GM23338 (cell line): ENCODE data around the gene GPNMB. TPM values are rescaled to one million over a fixed set of nuclear protein-coding genes. Genes with fewer than 3 reads are reported as not detected.
A peak's percentile ranks its signal among the peaks of the same experiment; 100 is the strongest.

Experiments used
- ATAC-seq: fragments of 200-7000 bp; cut with Tn5 transposase; 3 replicates; pipeline ENCODE4 v1.9.1; 2020
- DNase-seq: peaks from one replicate; pipeline ENCODE4 v3.0.0-alpha.2; 2015; ENCODE audit warnings: low spot score
- H2AFZ ChIP-seq: fragments of 200-600 bp; sonication (generic); 2 replicates; pipeline ENCODE4 v1.8.0; 2016; ENCODE audit warnings: antibody characterized with exemption, mild to moderate bottlenecking, moderate library complexity
- H3F3A ChIP-seq: fragments of 200-600 bp; sonication (generic); replicated peaks from 2 replicates; pipeline ENCODE4 v1.8.0; 2017; ENCODE audit warnings: antibody characterized with exemption, mixed run types, low read depth
- H3K27ac ChIP-seq: fragments of 200-600 bp; sonication (generic); 2 replicates; pipeline ENCODE4 v1.6.1; 2016; ENCODE audit warnings: low read depth
- H3K27me3 ChIP-seq: fragments of 200-600 bp; sonication (generic); 2 replicates; pipeline ENCODE4 v1.8.0; 2016; ENCODE audit warnings: mild to moderate bottlenecking, mixed run types, moderate library complexity; ENCODE audit not compliant: insufficient read depth
- H3K36me3 ChIP-seq: fragments of 200-600 bp; sonication (generic); 2 replicates; pipeline ENCODE4 v1.8.0; 2016; ENCODE audit warnings: mild to moderate bottlenecking; ENCODE audit not compliant: insufficient read depth
- H3K4me1 ChIP-seq: fragments of 200-600 bp; sonication (generic); 2 replicates; pipeline ENCODE4 v1.8.0; 2016; ENCODE audit warnings: mild to moderate bottlenecking, moderate library complexity; ENCODE audit not compliant: insufficient read depth
- H3K4me2 ChIP-seq: fragments of 200-600 bp; sonication (generic); 2 replicates; pipeline ENCODE4 v1.7.1; 2017; ENCODE audit warnings: mixed run types
- H3K4me3 ChIP-seq: fragments of 200-600 bp; sonication (generic); 2 replicates; pipeline ENCODE4 v1.6.1; 2016; ENCODE audit warnings: mixed run types
- H3K79me2 ChIP-seq: fragments of 200-600 bp; sonication (generic); replicated peaks from 2 replicates; pipeline ENCODE4 v1.8.0; 2017; ENCODE audit warnings: mild to moderate bottlenecking; ENCODE audit not compliant: insufficient read depth
- H3K9me2 ChIP-seq: fragments of 200-600 bp; sonication (generic); 2 replicates; pipeline ENCODE4 v1.8.0; 2017; ENCODE audit not compliant: insufficient read depth
- H4K20me1 ChIP-seq: fragments of 200-600 bp; sonication (generic); replicated peaks from 2 replicates; pipeline ENCODE4 v1.8.0; 2017; ENCODE audit warnings: mild to moderate bottlenecking; ENCODE audit not compliant: insufficient read depth
- H3K27ac Mint-ChIP-seq: 2 replicates; pipeline ENCODE4 v1.8.0; 2020; ENCODE audit warnings: inconsistent platforms, mild to moderate bottlenecking, moderate library complexity, mixed read lengths
- H3K27me3 Mint-ChIP-seq: 3 replicates; pipeline ENCODE4 v1.8.0; 2022; ENCODE audit warnings: low read depth, mild to moderate bottlenecking, moderate library complexity, mixed read lengths, inconsistent platforms; ENCODE audit not compliant: insufficient read depth, poor library complexity
- H3K36me3 Mint-ChIP-seq: 3 replicates; pipeline ENCODE4 v1.8.0; 2021; ENCODE audit warnings: low read depth, mild to moderate bottlenecking, inconsistent platforms, moderate library complexity, mixed read lengths
- H3K4me1 Mint-ChIP-seq: 3 replicates; pipeline ENCODE4 v1.8.0; 2020; ENCODE audit warnings: mild to moderate bottlenecking, inconsistent platforms, mixed read lengths
- H3K4me3 Mint-ChIP-seq: 3 replicates; pipeline ENCODE4 v1.8.0; 2021; ENCODE audit warnings: moderate library complexity, mild to moderate bottlenecking, inconsistent platforms, mixed read lengths
- H3K9me3 Mint-ChIP-seq: 3 replicates; pipeline ENCODE4 v1.8.0; 2020; ENCODE audit warnings: moderate library complexity, mild to moderate bottlenecking, inconsistent platforms, mixed read lengths
- CREB1 ChIP-seq: fragments of 250-450 bp; sonication (Bioruptor Pico); IDR thresholded peaks from 2 replicates; pipeline ENCODE4 v1.5.0; 2020; ENCODE audit warnings: low read depth, mild to moderate bottlenecking, moderate library complexity
- EZH2 ChIP-seq: fragments of 200-600 bp; sonication (generic); IDR thresholded peaks from one replicate; pipeline ENCODE4 v1.8.0; 2017; ENCODE audit warnings: antibody characterized with exemption, mild to moderate bottlenecking, low read depth; ENCODE audit not compliant: unreplicated experiment
- EZH2phosphoT487 ChIP-seq: fragments of 200-600 bp; sonication (generic); IDR thresholded peaks from one replicate; pipeline ENCODE4 v1.8.1; 2018; ENCODE audit warnings: antibody characterized with exemption; ENCODE audit not compliant: unreplicated experiment
- JUNB ChIP-seq: IDR thresholded peaks from one replicate; pipeline ENCODE4 v1.6.1; 2016; ENCODE audit warnings: antibody characterized with exemption; ENCODE audit not compliant: unreplicated experiment
- NANOG ChIP-seq: IDR thresholded peaks from 2 replicates; pipeline ENCODE4 v1.6.1; 2016; ENCODE audit warnings: antibody characterized with exemption, borderline replicate concordance
- POLR2AphosphoS5 ChIP-seq: IDR thresholded peaks from 2 replicates; pipeline ENCODE4 v1.6.1; 2016; ENCODE audit warnings: antibody characterized with exemption, low read depth
- STAT1 ChIP-seq: IDR thresholded peaks from one replicate; pipeline ENCODE4 v1.6.1; 2016; ENCODE audit warnings: antibody characterized with exemption; ENCODE audit not compliant: unreplicated experiment
- ZNF114 ChIP-seq: fragments of 250-450 bp; sonication (Bioruptor Pico); IDR thresholded peaks from 2 replicates; pipeline ENCODE4 v1.5.0; 2020; ENCODE audit warnings: mild to moderate bottlenecking, moderate library complexity
- ZNF331 ChIP-seq: fragments of 250-450 bp; sonication (Bioruptor Pico); IDR thresholded peaks from 2 replicates; pipeline ENCODE4 v1.5.0; 2020; ENCODE audit warnings: low read depth, mild to moderate bottlenecking, moderate library complexity
- polyA plus RNA-seq: library from polyadenylated mRNA; unstranded; fragments of >200 nt; fragmentation: Nextera tagmentation; extraction: Ambion mirVana; gene quantifications from 2 replicates; pipeline ENCODE4 v1.2.1, GENCODE V29; 2016
- total RNA-seq: library from RNA; depleted of rRNA; stranded (reverse); fragments of >200 nt; shearing (Covaris generic); gene quantifications from 2 replicates; pipeline ENCODE4 v1.2.3, GENCODE V29; 2014
- TF ChIP-seq, protein P1 (sequence below): fragments of 250-450 bp; sonication (Bioruptor Pico); IDR thresholded peaks from 2 replicates; pipeline ENCODE4 v1.5.0; 2020; ENCODE audit warnings: mild to moderate bottlenecking, moderate library complexity
- TF ChIP-seq, protein P2 (sequence below): IDR thresholded peaks from 2 replicates; pipeline ENCODE4 v1.6.1; 2016; ENCODE audit warnings: antibody characterized with exemption
- TF ChIP-seq, protein P3 (sequence below): IDR thresholded peaks from one replicate; pipeline ENCODE4 v1.6.1; 2018; ENCODE audit warnings: antibody characterized with exemption; ENCODE audit not compliant: unreplicated experiment

Gene GPNMB
- total and polyA plus RNA-seq, 2 experiments from 2014 or later, result 0.76 to 1.2 TPM

DNA sequence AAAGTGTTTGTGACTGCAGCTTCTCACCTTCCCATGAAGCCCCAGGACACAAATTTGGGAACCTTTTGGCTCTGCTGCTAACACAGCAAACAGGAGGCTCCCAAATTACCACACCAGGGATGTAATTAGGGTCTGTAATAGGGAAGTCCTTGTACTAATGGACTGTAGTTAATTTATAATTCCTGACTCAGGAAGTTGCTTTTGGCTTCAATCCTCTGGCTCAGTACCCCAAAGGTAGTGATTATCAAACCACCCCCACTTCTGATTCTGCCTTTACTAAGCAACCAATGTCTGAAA lies 48.8 kb downstream of the GPNMB start (continued):
- no peak for TF ChIP-seq STAT1

DNA sequence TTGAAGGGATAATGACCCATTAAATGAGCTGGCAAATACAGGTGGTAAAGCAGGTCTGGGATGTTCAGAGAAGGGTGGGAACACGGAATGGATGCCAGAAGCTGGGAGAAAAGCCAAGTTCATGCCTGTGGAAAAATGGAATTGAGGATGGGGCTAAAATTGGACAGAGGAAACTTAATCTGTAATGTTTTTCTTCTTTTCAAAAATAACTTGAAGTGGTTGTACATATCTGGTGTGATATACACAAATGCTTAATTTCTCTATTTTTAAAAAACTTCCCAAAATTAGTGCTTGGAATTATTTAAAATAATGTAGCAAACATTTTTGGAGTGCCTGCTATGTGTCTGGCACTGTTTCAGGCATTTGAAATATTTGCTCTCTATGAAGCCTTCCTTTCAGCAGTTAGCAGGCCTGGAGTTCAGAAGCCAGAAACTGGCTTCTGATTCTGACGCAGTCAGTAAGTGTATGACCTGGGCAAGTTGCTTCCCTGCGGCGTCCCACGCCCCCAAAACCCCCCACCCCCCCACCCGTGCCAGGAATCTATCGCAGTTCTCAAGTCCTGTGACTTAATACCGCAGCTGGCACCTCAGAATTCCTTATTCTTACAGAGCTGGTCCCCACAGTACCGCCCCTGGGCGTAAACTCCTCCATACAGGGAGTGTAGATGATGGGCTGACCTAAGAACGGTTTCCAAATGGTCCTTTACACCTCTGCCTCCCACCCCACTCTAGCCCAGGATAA lies 51.7 kb downstream of the GPNMB start:
- H3K27ac Mint-ChIP-seq, result peak overlapping the region; percentile 96; the same call in 1 of the 2 replicates
- H3K9me2 ChIP-seq, result no peaks in the 10 kb centered on the region
- ATAC-seq (peak; percentile 11; the same call in 2 of the 3 replicates), DNase-seq (peak; percentile 27)
- peaks cover 24% of the 10 kb centered on the region; the same call in 1 of the 2 replicates for H4K20me1 ChIP-seq
- peaks cover 12% of the 10 kb centered on the region for H3K27me3 Mint-ChIP-seq
- peak overlapping the region; percentile 76; the same call in 1 of the 2 replicates for H3K27ac ChIP-seq
- peak overlapping the region; percentile 85 for H2AFZ ChIP-seq
- H3K4me3 Mint-ChIP-seq, result peak overlapping the region; percentile 88
- H3K79me2 ChIP-seq, result peaks cover 39% of the 10 kb centered on the region
- peak overlapping the region; percentile 68 for H3K4me2 ChIP-seq
- no peaks in the 10 kb centered on the region for H3K27me3 ChIP-seq
- H3K36me3 ChIP-seq, result peaks cover 6% of the 10 kb centered on the region; the same call in 1 of the 2 replicates
- H3K9me3 Mint-ChIP-seq, result no peaks in the 10 kb centered on the region
- peaks cover 8% of the 10 kb centered on the region for H3K4me1 ChIP-seq
- no peaks in the 10 kb centered on the region for H3F3A ChIP-seq
- H3K36me3 Mint-ChIP-seq, result peaks cover 17% of the 10 kb centered on the region
- peak overlapping the region; percentile 78 for H3K4me3 ChIP-seq
- peaks cover 11% of the 10 kb centered on the region for H3K4me1 Mint-ChIP-seq
- TF ChIP-seq, protein P1, sequence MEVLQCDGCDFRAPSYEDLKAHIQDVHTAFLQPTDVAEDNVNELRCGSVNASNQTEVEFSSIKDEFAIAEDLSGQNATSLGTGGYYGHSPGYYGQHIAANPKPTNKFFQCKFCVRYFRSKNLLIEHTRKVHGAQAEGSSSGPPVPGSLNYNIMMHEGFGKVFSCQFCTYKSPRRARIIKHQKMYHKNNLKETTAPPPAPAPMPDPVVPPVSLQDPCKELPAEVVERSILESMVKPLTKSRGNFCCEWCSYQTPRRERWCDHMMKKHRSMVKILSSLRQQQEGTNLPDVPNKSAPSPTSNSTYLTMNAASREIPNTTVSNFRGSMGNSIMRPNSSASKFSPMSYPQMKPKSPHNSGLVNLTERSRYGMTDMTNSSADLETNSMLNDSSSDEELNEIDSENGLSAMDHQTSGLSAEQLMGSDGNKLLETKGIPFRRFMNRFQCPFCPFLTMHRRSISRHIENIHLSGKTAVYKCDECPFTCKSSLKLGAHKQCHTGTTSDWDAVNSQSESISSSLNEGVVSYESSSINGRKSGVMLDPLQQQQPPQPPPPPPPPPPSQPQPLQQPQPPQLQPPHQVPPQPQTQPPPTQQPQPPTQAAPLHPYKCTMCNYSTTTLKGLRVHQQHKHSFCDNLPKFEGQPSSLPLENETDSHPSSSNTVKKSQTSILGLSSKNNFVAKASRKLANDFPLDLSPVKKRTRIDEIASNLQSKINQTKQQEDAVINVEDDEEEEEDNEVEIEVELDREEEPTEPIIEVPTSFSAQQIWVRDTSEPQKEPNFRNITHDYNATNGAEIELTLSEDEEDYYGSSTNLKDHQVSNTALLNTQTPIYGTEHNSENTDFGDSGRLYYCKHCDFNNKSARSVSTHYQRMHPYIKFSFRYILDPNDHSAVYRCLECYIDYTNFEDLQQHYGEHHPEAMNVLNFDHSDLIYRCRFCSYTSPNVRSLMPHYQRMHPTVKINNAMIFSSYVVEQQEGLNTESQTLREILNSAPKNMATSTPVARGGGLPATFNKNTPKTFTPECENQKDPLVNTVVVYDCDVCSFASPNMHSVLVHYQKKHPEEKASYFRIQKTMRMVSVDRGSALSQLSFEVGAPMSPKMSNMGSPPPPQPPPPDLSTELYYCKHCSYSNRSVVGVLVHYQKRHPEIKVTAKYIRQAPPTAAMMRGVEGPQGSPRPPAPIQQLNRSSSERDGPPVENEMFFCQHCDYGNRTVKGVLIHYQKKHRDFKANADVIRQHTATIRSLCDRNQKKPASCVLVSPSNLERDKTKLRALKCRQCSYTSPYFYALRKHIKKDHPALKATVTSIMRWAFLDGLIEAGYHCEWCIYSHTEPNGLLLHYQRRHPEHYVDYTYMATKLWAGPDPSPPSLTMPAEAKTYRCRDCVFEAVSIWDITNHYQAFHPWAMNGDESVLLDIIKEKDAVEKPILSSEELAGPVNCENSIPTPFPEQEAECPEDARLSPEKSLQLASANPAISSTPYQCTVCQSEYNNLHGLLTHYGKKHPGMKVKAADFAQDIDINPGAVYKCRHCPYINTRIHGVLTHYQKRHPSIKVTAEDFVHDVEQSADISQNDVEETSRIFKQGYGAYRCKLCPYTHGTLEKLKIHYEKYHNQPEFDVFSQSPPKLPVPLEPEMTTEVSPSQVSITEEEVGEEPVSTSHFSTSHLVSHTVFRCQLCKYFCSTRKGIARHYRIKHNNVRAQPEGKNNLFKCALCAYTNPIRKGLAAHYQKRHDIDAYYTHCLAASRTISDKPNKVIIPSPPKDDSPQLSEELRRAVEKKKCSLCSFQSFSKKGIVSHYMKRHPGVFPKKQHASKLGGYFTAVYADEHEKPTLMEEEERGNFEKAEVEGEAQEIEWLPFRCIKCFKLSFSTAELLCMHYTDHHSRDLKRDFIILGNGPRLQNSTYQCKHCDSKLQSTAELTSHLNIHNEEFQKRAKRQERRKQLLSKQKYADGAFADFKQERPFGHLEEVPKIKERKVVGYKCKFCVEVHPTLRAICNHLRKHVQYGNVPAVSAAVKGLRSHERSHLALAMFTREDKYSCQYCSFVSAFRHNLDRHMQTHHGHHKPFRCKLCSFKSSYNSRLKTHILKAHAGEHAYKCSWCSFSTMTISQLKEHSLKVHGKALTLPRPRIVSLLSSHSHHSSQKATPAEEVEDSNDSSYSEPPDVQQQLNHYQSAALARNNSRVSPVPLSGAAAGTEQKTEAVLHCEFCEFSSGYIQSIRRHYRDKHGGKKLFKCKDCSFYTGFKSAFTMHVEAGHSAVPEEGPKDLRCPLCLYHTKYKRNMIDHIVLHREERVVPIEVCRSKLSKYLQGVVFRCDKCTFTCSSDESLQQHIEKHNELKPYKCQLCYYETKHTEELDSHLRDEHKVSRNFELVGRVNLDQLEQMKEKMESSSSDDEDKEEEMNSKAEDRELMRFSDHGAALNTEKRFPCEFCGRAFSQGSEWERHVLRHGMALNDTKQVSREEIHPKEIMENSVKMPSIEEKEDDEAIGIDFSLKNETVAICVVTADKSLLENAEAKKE, result no peak
- TF ChIP-seq NANOG, result no peak
- no peak for TF ChIP-seq JUNB
- no peak for TF ChIP-seq EZH2phosphoT487
- TF ChIP-seq ZNF114 (CRISPR knock-in tag), result no peak
- no peak for TF ChIP-seq EZH2
- TF ChIP-seq POLR2AphosphoS5, result no peak
- no peak for TF ChIP-seq ZNF331 (CRISPR knock-in tag)
- TF ChIP-seq, protein P2, sequence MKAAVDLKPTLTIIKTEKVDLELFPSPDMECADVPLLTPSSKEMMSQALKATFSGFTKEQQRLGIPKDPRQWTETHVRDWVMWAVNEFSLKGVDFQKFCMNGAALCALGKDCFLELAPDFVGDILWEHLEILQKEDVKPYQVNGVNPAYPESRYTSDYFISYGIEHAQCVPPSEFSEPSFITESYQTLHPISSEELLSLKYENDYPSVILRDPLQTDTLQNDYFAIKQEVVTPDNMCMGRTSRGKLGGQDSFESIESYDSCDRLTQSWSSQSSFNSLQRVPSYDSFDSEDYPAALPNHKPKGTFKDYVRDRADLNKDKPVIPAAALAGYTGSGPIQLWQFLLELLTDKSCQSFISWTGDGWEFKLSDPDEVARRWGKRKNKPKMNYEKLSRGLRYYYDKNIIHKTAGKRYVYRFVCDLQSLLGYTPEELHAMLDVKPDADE, result no peak
- no peak for TF ChIP-seq CREB1 (CRISPR knock-in tag)
- TF ChIP-seq, protein P3, sequence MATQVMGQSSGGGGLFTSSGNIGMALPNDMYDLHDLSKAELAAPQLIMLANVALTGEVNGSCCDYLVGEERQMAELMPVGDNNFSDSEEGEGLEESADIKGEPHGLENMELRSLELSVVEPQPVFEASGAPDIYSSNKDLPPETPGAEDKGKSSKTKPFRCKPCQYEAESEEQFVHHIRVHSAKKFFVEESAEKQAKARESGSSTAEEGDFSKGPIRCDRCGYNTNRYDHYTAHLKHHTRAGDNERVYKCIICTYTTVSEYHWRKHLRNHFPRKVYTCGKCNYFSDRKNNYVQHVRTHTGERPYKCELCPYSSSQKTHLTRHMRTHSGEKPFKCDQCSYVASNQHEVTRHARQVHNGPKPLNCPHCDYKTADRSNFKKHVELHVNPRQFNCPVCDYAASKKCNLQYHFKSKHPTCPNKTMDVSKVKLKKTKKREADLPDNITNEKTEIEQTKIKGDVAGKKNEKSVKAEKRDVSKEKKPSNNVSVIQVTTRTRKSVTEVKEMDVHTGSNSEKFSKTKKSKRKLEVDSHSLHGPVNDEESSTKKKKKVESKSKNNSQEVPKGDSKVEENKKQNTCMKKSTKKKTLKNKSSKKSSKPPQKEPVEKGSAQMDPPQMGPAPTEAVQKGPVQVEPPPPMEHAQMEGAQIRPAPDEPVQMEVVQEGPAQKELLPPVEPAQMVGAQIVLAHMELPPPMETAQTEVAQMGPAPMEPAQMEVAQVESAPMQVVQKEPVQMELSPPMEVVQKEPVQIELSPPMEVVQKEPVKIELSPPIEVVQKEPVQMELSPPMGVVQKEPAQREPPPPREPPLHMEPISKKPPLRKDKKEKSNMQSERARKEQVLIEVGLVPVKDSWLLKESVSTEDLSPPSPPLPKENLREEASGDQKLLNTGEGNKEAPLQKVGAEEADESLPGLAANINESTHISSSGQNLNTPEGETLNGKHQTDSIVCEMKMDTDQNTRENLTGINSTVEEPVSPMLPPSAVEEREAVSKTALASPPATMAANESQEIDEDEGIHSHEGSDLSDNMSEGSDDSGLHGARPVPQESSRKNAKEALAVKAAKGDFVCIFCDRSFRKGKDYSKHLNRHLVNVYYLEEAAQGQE, result no peak
- no peak for TF ChIP-seq STAT1
